NCI-H1105 (cell line): ENCODE measurements around the gene TSPEAR.
"Not testable (repeated sequence)": the region's sequence is repeated elsewhere in the genome, so short reads cannot be mapped to it uniquely, and the experiment has no call there.

ENCODE experiments used
- DNase-seq: peaks from one replicate; lab custom pipeline; 2025; lab: John Stamatoyannopoulos, UW

The TSPEAR gene

DNA sequence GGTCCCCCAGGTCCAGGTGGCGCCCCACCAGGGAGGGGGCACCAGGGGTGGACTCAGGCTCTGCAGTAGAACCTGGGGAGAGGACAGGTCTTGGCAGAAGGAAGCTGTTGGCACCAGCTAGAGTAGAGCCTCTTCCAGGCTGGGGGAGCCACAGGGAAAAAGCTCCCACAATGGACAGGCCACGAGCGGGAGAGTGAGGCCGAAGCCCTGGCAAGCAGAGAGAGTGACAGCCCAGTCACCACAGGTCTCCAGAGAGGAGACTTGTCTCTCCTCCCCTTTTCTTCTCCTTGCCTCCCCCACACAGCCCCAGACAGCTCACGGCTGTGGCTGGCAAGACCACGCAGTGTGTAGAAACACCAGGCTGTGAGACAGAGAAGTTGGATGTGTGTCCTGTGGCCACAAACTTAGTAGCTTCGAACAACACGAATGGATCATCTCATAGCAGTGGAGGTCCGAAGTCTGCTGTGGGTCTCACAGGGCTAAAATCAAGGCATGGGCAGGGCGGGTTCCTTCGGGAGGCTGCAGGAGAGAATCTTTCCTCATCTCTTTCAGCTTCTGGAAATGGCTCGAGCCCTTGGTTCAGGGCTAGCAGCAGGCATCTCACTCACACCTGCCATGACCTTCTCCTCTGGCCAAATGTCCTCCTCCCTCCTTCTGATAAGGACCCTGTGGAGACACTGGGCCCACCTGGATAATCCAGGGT lies 60.2 kb downstream of the TSPEAR start:
- DNase-seq: no peak

DNA sequence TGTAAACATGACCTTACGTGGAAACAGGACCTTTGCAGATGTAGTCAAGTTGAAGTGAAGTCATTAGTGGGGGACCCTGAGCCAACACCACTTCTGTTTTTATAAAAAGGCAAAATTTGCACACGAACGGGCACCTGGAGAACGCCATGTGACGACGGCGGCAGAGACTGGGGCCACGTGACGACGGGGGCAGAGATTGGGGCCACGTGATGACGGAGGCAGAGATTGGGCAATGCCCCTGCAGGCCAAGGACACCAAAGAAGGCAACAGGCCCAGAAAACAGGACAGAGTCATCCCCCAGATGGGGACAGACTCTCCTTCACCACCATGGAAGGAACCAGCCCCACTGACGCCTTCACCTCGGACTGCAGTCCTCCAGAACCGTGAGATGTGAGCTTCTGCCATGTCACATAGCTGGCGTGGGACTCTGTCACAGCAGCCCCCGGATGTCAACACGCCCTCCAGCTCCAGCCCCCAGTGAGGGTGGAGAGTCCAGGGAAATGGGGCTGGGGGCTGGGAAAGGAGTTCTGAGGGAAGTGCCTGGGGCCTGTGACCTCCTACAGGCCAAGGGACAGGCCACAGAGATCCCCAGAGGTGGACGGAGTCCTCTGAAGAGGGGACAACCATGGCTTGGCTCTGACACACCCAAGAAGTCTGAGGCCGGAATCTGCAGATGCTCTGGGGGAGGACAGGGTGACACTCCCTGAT lies 61.0 kb downstream of the TSPEAR start:
- DNase-seq: no peak

DNA sequence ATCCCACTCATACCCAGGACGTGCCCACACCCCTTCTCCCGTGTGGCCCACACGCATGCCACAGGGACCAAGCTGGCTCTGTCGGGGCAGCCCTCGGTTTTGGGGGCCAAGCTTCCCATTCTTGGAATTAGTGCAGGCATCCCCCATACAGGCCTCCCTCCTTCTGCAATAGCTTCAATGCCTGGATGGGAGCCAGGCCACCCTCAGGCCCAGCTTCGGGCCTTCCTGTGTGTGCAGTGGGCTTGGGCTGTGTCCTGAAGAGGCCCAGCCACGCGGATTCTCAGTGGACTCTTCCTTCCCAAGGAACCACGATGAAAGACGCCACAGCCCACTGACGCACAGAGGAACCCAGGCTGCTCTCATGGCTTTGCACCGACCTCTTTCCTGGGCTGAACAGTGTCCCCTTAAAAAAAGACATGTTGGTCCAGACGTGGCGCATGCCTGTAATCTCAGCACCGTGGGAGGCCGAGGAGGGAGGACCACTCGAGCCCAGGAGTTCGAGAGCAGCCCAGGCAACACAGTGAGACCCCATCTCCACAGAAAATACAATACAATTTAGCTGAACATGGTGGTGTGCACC lies 61.8 kb downstream of the TSPEAR start:
- no peak for DNase-seq

DNA sequence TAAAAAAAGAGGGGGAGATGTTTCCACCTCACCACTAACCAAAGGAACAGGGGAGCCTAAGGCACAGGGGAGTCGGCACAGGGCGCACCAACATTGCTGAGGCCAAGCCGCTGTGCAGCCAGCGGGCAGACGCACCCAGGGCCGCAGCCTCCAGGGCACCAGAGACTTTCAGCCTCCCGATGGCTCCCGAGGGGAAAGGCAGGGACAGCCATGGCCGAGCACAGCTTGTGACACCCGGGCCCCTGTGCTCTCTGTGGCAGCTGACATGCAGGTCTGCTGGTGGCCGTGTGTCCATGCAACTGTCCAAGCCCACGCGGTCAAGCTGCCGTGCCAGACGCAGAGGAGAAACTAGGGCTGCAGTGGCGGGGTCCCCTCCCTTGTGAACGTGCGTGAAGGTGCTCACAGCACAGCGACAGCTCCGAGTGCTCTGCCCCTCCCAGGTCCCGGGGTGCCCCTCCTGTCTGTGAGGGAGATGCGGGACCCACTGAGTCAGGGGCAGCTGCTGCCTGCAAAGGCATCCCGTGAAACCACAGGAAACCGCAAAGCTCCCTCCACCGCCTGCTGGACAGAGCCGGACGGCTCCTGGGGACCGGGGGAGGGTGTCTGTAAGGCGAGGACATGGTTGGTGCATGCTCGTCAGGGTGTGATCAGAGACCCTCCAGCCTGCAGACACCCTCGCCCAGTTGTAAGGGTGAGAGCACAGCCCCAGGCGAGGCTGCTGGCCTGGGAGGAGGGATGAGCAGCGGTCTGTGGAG lies 62.6 kb downstream of the TSPEAR start:
- DNase-seq: no peak

DNA sequence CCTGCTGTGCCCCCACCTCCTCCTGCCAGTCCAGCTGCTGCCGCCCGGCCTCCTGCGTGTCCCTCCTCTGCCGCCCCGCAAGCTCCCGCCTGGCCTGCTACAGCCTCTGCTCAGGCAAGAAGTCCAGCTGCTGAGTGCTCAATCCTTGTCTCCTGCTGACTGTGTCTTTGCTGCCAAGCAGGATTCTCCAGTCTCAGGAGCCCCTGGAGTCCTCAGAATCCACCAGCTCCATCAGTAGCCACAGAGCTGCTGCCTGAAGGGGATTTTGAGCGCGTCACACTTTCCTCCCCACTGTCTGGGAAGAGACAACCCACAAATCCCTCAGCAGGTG lies 64.2 kb downstream of the TSPEAR start:
- DNase-seq: no peak

DNA sequence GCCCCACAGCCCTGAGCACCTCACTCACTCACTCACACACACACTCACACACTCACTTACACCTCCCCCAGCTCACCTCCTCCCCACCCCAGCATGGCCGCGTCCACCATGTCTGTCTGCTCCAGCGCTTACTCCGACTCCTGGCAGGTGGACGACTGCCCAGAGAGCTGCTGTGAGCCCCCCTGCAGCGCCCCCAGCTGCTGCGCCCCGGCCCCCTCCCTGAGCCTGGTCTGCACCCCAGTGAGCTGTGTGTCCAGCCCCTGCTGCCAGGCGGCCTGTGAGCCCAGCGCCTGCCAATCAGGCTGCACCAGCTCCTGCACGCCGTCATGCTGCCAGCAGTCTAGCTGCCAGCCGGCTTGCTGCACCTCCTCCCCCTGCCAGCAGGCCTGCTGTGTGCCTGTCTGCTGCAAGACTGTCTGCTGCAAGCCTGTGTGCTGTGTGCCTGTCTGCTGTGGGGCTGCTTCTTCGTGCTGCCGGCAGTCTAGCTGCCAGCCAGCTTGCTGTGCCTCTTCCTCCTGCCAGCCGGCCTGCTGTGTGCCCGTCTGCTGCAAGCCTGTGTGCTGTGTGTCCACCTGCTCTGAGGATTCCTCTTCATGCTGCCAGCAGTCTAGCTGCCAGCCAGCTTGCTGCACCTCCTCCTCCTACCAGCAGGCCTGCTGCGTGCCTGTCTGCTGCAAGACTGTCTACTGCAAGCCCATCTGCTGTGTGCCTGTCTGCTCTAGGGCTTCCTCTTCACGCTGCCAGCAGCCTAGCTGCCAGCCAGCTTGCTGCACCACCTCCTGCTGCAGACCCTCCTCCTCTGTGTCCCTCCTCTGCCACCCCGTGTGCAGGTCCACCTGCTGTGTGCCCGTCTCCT lies 64.8 kb downstream of the TSPEAR start, which contains the start of gene KRTAP10-11:
KRTAP10-11 (plus strand) TSS at position 49 of the 856 bp plus-strand sequence; CDS start at position 94, 45 bp downstream.
- not testable (repeated sequence) for DNase-seq

DNA sequence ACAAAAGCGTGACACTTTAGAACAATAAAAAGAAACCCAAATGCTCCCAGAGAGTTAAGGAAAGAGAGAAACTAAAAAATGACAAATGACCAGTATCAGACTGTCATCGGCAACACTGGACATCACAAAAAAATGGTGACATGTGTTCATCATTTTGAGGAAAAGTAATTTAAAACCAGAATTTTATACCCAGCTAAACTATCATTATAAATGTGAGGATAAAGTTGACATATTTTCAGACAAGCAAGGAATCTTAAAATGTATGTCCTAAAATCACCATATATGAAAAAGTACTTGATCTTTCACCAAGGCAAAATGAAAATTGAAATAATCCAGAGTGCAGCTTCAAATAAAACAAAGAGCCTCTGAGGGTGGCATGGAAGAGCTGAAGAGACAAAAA lies 66.5 kb downstream of the TSPEAR start:
- no peak for DNase-seq

DNA sequence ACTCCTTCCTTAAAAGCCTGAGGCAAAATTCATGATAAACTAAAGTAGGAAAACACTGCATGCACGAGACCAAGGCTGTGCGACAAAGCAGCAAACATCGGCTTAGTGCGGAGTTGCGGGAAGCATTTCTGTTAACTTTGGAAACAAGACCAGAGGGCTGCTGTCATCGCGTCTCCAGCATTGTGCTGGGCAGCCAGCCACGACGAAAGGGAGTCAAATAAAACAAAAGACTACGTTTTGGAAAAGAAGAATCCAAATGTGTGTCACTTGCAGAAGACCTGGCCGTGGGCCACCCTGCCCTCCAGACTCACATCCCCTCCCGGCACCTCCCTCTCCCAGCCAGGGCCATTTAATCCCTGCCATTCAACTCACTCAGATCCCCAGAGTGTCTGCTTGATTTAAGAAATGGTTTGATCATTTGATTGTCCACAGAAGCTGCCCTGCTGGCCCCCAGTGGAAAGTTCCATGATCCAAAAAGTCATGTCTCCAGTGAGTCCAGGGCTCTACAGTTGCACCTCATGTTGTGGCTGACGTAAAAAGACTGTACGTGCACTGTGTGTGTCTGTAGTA lies 67.5 kb downstream of the TSPEAR start:
- no peak for DNase-seq

DNA sequence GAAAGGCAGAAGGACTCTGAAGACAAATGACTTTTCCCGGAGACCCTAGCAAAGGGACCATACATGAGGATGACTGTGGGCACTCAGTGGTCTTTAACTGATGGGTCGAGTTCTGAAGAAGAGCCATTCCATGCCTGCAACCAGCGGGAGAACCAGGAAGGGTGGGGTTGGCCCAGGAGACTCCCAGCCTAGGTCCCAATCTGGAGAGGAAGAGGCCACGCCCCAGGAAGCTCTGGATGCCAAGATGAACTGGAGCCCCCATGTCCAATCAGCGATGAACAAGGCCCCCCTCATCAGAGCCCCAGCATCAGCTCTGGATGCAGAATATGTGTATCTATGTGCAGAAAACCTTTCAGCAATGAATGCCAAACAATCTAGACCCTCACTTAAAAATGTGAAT lies 70.6 kb downstream of the TSPEAR start:
- DNase-seq: no peak

DNA sequence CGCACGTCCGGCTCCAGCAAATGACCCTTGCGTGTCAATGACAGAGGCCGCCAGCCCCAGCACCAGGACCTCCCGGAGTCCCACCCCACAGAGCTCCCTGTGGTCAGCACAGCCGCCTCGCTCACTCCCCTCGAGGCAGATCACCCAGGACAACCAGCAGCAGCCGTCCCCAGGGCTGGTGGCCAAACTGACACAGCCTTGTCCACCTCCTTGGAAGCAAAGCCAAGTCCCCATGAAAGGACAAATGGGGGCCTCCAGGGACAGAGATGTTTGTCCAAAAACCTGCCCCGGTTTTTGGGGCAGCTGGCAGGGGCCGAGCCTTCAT lies 72.1 kb downstream of the TSPEAR start:
- no peak for DNase-seq

DNA sequence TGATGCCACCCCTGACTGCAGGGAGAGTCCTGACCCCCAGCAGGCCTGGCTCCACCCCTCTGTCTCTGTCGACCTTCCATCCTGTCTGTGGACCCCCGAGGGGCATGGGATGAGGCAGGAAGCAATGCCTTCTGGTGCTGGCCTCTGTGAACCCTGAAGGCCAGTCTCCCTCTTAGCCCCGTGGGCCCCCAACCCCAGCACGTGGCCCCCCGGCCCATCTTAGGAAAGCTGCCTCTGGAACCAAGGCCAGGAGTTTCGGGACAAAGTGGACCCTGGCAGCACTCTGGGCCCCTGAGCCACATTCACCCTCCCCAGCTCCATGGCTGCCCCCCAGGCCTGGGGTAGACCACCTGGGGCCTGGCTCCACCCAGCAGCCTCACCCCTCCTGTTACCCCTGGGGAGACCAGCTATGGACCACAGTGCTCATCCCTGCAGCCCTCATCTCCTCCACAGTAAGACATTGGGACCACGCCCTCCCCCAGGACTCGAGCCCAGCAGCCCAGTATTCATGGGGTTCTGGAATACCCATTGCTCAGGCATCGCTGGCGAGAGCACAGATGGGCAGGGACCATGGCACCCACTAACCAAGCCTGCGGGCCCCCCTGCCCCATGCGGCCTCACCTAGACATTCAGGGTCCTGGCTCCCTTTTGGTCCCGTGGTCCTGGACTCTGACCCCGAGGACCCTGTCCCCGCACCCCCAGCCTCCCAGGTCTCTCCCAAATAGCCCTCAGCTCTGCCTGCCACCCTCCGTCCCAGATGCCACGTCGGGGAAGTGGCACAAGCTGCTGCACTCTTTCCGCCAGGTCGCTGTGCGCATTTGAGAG lies 72.7 kb downstream of the TSPEAR start:
- not testable (repeated sequence) for DNase-seq

DNA sequence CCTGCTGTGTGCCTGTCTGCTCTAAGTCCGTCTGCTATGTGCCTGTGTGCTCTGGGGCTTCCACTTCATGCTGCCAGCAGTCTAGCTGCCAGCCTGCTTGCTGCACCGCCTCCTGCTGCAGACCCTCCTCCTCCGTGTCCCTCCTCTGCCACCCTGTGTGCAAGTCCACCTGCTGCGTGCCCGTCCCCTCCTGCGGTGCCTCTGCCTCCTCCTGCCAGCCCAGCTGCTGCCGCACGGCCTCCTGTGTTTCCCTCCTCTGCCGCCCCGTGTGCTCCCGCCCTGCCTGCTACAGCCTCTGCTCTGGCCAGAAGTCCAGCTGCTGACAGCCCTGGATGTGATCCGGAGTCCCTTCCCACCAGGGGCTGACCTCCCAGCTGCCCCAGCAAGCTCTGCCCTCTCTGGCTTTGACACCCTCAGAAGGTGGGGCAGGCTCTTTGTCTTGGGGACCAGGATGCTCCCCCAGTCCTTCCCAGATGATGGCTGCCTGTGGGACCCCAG lies 73.5 kb downstream of the TSPEAR start:
- not testable (repeated sequence) for DNase-seq

DNA sequence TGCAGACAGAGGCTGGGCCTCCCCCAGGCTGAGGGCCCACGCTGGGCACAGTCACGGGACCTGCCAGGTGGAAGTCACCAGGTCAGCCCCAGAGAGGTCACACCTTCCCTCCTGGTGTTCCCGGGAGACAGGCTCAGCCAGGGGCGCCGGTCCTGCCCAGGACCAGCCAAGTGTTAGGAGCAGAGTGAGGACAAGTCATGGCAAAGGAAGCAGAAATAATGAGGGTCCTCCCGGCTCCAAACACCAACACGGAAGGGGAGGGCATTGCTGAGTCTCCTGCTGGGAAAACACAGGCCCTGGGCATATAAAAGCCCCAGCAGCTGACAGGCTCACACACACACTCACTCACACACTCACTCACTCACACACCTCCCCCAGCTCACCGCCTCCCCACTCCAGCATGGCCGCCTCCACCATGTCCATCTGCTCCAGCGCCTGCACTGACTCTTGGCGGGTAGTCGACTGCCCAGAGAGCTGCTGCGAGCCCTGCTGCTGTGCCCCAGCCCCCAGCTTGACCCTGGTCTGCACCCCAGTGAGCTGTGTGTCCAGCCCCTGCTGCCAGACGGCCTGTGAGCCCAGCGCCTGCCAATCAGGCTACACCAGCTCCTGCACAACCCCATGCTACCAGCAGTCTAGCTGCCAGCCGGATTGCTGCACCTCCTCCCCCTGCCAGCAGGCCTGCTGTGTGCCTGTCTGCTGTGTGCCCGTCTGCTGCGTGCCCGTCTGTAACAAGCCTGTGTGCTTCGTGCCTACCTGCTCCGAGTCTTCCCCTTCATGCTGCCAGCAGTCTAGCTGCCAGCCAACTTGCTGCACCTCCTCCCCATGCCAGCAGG lies 74.1 kb downstream of the TSPEAR start, which contains the start of gene KRTAP10-10:
KRTAP10-10 (plus strand) TSS at position 339 of the 833 bp plus-strand sequence; CDS start at position 401, 62 bp downstream.
- DNase-seq: no peak

DNA sequence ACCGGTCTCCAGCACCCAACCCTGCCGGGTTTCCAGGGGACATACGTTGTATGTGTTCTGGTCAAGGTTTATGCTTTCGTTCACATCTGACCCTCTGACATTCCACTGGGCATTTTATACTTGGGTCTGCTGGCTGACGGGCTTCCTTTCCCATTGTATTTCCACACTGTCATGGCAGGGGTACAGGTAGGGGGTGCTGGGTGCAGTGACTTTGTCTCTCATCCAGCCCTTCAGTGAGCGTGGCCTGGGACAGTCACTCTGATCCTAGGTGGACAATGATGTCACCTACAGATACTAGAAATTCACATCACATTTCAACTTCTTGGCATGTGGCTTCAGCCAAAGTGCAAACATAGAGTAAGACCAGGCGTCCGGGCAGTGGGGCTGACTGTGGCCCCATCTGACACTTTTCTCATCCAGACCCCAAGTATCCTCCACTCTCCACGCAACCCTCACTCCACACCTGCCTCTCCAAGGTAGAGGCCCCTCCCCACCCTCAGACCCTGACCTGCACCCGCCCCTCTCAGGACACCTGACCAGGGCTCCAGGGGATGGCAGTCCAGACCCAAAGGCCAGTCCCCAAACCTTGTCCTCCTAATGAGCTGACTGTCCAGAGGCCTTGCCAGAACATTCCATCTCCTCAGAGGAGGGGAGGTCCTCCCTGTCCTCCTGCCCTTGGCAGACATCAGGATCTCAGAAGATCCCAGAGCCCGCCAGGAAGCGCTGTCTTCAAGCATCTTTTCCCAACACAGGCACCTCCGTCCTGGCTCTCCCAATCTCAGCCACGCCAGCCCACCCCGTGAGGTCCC lies 75.0 kb downstream of the TSPEAR start:
- no peak for DNase-seq

DNA sequence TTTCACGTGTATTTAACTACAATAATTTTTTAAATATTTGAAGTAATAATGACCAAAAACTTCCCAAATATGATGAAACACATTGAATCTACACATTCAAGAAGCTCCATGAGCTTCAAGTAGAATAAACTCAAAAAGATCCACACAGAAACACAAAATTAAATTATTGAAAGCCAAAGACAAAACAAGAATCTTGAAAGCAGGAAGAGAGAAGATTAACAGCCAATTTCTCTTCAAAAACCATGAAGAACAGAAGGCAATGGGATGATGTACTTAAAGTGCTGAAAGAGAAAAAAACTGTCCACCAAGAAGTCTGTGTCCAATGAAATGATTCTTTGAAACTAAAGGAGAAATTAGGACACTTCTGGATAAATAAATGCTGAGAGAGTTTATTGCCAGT lies 79.3 kb downstream of the TSPEAR start:
- DNase-seq: no peak

DNA sequence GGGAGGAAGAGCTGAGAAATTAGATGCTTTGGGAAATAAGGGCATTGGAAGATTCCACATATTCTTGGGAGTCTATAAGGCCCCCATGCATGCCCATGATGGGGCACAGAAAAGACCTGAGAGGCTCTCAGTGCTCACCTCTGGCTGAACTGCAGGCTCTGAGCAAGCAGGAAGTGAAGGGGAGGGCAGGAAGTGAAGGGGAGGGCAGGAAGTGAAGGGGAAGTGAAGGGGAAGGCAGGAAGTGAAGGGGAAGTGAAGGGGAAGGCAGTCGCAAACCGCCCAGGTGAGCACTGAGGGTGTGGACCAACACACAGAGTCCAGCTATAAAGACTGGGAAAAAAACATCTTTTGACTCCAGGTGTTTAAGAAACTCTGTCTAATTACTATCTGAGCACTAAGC lies 80.9 kb downstream of the TSPEAR start:
- DNase-seq: no peak

DNA sequence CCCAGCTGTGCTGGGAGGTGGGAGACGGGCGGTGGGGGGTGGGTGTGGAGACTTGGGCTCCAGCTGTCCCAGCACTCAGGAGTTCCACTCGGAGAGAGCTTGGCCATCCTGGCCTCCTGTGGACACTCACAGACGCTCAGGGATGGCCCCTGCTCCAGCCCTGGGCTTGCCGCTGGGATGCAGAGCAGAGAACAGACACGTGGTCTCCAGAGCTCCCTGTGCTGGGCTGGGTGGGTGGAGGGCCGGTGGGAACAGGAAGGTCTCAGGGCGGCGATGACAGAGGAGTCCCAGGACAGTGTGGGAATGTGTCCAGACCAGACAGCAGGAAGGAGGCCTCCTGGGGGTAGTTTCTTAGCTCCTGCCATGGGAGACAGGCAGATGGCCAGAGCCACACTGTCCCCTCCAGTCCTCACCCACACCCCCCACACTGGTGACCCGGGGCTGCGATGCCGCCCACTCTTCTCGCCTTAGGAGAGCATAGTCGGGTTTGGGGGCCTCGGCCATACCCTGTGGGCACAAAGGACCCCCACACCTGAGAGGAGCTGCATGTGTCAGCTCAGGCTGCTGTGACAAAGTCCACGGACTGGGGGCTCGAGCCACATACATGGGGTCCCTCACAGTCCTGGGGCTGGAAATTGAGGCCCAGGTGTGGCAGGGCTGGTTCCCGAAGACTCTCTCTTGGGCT lies 82.5 kb downstream of the TSPEAR start:
- no peak for DNase-seq

DNA sequence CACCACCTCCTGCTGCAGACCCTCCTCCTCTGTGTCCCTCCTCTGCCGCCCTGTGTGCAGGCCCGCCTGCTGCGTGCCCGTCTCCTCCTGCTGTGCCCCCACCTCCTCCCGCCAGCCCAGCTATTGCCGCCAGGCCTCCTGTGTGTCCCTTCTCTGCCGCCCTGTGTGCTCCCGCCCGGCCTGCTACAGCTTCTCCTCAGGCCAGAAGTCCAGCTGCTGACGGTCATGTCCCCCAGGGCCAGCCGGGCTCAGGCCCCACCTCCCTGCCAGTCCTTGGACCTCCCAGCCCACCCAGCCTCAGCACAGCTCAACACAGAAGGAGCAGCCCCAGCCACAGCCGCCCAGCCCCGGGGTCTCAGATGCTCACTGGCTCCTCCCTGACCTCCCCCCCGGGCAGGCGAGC lies 83.5 kb downstream of the TSPEAR start:
- DNase-seq: not testable (repeated sequence)
